HEK293 (cell line): ENCODE measurements around the gene SLC6A6.

ENCODE experiments used
- CTCF ChIP-seq: fragments of 450-650 bp; formaldehyde crosslinking; IDR thresholded peaks from 2 replicates; pipeline ENCODE4 v1.5.1; 2016; ENCODE audit warnings: missing biosample characterization, missing genetic modification characterization
- KLF1 ChIP-seq: fragments of 450-650 bp; formaldehyde crosslinking; IDR thresholded peaks from 2 replicates; pipeline ENCODE4 v1.5.1; 2016; ENCODE audit warnings: missing biosample characterization, missing genetic modification characterization
- PRDM1 ChIP-seq: fragments of 450-650 bp; formaldehyde crosslinking; IDR thresholded peaks from 2 replicates; pipeline ENCODE4; 2016; ENCODE audit warnings: missing biosample characterization, missing genetic modification characterization
- REST ChIP-seq: fragments of 450-650 bp; formaldehyde crosslinking; IDR thresholded peaks from 2 replicates; pipeline ENCODE4 v1.5.1; 2016; ENCODE audit warnings: missing biosample characterization, missing genetic modification characterization
- ZNF571 ChIP-seq: fragments of 450-650 bp; formaldehyde crosslinking; IDR thresholded peaks from 2 replicates; pipeline ENCODE4 v1.5.0; 2017; ENCODE audit warnings: missing biosample characterization, missing genetic modification characterization

GRCh38 chr3:14431452-14431916 lies 29.1 kb downstream of the SLC6A6 start:
- TF ChIP-seq KLF1 (tag by site-specific recombination) (no peak; the same call in 1 of the 2 replicates), CTCF (no peak), ZNF571 (no peak), PRDM1 (tag by site-specific recombination) (no peak), REST (tag by site-specific recombination) (no peak)
